GM23338 (cell line): ENCODE measurements around the gene PROKR1.
A peak's percentile ranks its signal among the peaks of the same experiment; 100 is the strongest.

Experiments
- CREB1 ChIP-seq: fragments of 250-450 bp; sonication (Bioruptor Pico); IDR thresholded peaks from 2 replicates; pipeline ENCODE4 v1.5.0; 2020; ENCODE audit warnings: low read depth, mild to moderate bottlenecking, moderate library complexity
- EZH2 ChIP-seq: fragments of 200-600 bp; sonication (generic); IDR thresholded peaks from one replicate; pipeline ENCODE4 v1.8.0; 2017; ENCODE audit warnings: antibody characterized with exemption, mild to moderate bottlenecking, low read depth; ENCODE audit not compliant: unreplicated experiment
- EZH2phosphoT487 ChIP-seq: fragments of 200-600 bp; sonication (generic); IDR thresholded peaks from one replicate; pipeline ENCODE4 v1.8.1; 2018; ENCODE audit warnings: antibody characterized with exemption; ENCODE audit not compliant: unreplicated experiment
- JUNB ChIP-seq: IDR thresholded peaks from one replicate; pipeline ENCODE4 v1.6.1; 2016; ENCODE audit warnings: antibody characterized with exemption; ENCODE audit not compliant: unreplicated experiment
- POLR2AphosphoS5 ChIP-seq: IDR thresholded peaks from 2 replicates; pipeline ENCODE4 v1.6.1; 2016; ENCODE audit warnings: antibody characterized with exemption, low read depth
- STAT1 ChIP-seq: IDR thresholded peaks from one replicate; pipeline ENCODE4 v1.6.1; 2016; ENCODE audit warnings: antibody characterized with exemption; ENCODE audit not compliant: unreplicated experiment
- ZNF114 ChIP-seq: fragments of 250-450 bp; sonication (Bioruptor Pico); IDR thresholded peaks from 2 replicates; pipeline ENCODE4 v1.5.0; 2020; ENCODE audit warnings: mild to moderate bottlenecking, moderate library complexity
- ZNF331 ChIP-seq: fragments of 250-450 bp; sonication (Bioruptor Pico); IDR thresholded peaks from 2 replicates; pipeline ENCODE4 v1.5.0; 2020; ENCODE audit warnings: low read depth, mild to moderate bottlenecking, moderate library complexity
- TF ChIP-seq, protein P1 (sequence below), 2 experiments: fragments of 200-600 bp in 1 of 2; sonication (generic) in 1 of 2; conservative IDR thresholded peaks; 2 replicates each; pipeline versions ENCODE4 v1.5.1 to v1.6.1; 2016 to 2017; ENCODE audit warnings: antibody characterized with exemption in 2 of 2, low read depth in 2 of 2, mild to moderate bottlenecking in 2 of 2, moderate library complexity in 1 of 2
- TF ChIP-seq, protein P2 (sequence below): IDR thresholded peaks from one replicate; pipeline ENCODE4 v1.6.1; 2018; ENCODE audit warnings: antibody characterized with exemption; ENCODE audit not compliant: unreplicated experiment
- TF ChIP-seq, protein P3 (sequence below): IDR thresholded peaks from 2 replicates; pipeline ENCODE4 v1.6.1; 2016; ENCODE audit warnings: antibody characterized with exemption
- TF ChIP-seq, protein P4 (sequence below): fragments of 250-450 bp; sonication (Bioruptor Pico); IDR thresholded peaks from 2 replicates; pipeline ENCODE4 v1.5.0; 2020; ENCODE audit warnings: mild to moderate bottlenecking, moderate library complexity

DNA sequence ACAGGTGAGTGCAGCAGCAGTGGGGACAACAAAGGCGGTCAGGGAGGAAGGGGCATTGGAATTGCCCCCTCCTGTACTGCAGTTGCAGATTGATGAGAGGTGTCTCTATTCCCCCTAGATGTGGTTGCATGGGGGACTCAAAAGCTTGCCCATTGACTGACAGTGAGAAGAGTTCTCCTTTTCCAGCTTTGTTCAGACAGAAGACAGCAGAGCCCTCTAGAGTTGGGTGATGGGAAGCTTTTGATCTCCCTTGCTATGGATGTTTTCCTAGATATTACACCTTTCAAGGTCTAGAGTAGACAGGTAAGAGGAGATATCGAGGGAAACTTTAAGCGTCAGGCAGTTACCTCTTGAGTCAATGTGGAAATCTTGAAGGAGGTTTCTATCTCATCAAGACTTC, 2.9 kb downstream of the PROKR1 start:
- TF ChIP-seq EZH2 = no peak
- TF ChIP-seq POLR2AphosphoS5 = no peak
- no peak for TF ChIP-seq JUNB
- TF ChIP-seq, protein P1, sequence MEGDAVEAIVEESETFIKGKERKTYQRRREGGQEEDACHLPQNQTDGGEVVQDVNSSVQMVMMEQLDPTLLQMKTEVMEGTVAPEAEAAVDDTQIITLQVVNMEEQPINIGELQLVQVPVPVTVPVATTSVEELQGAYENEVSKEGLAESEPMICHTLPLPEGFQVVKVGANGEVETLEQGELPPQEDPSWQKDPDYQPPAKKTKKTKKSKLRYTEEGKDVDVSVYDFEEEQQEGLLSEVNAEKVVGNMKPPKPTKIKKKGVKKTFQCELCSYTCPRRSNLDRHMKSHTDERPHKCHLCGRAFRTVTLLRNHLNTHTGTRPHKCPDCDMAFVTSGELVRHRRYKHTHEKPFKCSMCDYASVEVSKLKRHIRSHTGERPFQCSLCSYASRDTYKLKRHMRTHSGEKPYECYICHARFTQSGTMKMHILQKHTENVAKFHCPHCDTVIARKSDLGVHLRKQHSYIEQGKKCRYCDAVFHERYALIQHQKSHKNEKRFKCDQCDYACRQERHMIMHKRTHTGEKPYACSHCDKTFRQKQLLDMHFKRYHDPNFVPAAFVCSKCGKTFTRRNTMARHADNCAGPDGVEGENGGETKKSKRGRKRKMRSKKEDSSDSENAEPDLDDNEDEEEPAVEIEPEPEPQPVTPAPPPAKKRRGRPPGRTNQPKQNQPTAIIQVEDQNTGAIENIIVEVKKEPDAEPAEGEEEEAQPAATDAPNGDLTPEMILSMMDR (conservative IDR thresholded peaks at IDR 0.05; ENCODE audit: low read depth in 2 of 2) = peak; percentile 16 to 51; a peak in 2 of 4 replicates
- TF ChIP-seq, protein P2, sequence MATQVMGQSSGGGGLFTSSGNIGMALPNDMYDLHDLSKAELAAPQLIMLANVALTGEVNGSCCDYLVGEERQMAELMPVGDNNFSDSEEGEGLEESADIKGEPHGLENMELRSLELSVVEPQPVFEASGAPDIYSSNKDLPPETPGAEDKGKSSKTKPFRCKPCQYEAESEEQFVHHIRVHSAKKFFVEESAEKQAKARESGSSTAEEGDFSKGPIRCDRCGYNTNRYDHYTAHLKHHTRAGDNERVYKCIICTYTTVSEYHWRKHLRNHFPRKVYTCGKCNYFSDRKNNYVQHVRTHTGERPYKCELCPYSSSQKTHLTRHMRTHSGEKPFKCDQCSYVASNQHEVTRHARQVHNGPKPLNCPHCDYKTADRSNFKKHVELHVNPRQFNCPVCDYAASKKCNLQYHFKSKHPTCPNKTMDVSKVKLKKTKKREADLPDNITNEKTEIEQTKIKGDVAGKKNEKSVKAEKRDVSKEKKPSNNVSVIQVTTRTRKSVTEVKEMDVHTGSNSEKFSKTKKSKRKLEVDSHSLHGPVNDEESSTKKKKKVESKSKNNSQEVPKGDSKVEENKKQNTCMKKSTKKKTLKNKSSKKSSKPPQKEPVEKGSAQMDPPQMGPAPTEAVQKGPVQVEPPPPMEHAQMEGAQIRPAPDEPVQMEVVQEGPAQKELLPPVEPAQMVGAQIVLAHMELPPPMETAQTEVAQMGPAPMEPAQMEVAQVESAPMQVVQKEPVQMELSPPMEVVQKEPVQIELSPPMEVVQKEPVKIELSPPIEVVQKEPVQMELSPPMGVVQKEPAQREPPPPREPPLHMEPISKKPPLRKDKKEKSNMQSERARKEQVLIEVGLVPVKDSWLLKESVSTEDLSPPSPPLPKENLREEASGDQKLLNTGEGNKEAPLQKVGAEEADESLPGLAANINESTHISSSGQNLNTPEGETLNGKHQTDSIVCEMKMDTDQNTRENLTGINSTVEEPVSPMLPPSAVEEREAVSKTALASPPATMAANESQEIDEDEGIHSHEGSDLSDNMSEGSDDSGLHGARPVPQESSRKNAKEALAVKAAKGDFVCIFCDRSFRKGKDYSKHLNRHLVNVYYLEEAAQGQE = no peak
- TF ChIP-seq, protein P3, sequence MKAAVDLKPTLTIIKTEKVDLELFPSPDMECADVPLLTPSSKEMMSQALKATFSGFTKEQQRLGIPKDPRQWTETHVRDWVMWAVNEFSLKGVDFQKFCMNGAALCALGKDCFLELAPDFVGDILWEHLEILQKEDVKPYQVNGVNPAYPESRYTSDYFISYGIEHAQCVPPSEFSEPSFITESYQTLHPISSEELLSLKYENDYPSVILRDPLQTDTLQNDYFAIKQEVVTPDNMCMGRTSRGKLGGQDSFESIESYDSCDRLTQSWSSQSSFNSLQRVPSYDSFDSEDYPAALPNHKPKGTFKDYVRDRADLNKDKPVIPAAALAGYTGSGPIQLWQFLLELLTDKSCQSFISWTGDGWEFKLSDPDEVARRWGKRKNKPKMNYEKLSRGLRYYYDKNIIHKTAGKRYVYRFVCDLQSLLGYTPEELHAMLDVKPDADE = no peak
- TF ChIP-seq EZH2phosphoT487 = no peak
- no peak for TF ChIP-seq CREB1 (CRISPR knock-in tag)
- TF ChIP-seq STAT1 = no peak
- no peak for TF ChIP-seq ZNF114 (CRISPR knock-in tag)
- TF ChIP-seq ZNF331 (CRISPR knock-in tag) = no peak
- TF ChIP-seq, protein P4, sequence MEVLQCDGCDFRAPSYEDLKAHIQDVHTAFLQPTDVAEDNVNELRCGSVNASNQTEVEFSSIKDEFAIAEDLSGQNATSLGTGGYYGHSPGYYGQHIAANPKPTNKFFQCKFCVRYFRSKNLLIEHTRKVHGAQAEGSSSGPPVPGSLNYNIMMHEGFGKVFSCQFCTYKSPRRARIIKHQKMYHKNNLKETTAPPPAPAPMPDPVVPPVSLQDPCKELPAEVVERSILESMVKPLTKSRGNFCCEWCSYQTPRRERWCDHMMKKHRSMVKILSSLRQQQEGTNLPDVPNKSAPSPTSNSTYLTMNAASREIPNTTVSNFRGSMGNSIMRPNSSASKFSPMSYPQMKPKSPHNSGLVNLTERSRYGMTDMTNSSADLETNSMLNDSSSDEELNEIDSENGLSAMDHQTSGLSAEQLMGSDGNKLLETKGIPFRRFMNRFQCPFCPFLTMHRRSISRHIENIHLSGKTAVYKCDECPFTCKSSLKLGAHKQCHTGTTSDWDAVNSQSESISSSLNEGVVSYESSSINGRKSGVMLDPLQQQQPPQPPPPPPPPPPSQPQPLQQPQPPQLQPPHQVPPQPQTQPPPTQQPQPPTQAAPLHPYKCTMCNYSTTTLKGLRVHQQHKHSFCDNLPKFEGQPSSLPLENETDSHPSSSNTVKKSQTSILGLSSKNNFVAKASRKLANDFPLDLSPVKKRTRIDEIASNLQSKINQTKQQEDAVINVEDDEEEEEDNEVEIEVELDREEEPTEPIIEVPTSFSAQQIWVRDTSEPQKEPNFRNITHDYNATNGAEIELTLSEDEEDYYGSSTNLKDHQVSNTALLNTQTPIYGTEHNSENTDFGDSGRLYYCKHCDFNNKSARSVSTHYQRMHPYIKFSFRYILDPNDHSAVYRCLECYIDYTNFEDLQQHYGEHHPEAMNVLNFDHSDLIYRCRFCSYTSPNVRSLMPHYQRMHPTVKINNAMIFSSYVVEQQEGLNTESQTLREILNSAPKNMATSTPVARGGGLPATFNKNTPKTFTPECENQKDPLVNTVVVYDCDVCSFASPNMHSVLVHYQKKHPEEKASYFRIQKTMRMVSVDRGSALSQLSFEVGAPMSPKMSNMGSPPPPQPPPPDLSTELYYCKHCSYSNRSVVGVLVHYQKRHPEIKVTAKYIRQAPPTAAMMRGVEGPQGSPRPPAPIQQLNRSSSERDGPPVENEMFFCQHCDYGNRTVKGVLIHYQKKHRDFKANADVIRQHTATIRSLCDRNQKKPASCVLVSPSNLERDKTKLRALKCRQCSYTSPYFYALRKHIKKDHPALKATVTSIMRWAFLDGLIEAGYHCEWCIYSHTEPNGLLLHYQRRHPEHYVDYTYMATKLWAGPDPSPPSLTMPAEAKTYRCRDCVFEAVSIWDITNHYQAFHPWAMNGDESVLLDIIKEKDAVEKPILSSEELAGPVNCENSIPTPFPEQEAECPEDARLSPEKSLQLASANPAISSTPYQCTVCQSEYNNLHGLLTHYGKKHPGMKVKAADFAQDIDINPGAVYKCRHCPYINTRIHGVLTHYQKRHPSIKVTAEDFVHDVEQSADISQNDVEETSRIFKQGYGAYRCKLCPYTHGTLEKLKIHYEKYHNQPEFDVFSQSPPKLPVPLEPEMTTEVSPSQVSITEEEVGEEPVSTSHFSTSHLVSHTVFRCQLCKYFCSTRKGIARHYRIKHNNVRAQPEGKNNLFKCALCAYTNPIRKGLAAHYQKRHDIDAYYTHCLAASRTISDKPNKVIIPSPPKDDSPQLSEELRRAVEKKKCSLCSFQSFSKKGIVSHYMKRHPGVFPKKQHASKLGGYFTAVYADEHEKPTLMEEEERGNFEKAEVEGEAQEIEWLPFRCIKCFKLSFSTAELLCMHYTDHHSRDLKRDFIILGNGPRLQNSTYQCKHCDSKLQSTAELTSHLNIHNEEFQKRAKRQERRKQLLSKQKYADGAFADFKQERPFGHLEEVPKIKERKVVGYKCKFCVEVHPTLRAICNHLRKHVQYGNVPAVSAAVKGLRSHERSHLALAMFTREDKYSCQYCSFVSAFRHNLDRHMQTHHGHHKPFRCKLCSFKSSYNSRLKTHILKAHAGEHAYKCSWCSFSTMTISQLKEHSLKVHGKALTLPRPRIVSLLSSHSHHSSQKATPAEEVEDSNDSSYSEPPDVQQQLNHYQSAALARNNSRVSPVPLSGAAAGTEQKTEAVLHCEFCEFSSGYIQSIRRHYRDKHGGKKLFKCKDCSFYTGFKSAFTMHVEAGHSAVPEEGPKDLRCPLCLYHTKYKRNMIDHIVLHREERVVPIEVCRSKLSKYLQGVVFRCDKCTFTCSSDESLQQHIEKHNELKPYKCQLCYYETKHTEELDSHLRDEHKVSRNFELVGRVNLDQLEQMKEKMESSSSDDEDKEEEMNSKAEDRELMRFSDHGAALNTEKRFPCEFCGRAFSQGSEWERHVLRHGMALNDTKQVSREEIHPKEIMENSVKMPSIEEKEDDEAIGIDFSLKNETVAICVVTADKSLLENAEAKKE (CRISPR knock-in tag) = no peak
